HG03457 (cell line): Measurements from ENCODE around the gene TCEA3.

Source experiments
- ATAC-seq: cut with Tn5 transposase; IDR thresholded peaks from one replicate; pipeline ENCODE4 v1.9.1; 2021; ENCODE audit warnings: moderate number of reproducible peaks; ENCODE audit not compliant: unreplicated experiment

The TCEA3 gene

DNA sequence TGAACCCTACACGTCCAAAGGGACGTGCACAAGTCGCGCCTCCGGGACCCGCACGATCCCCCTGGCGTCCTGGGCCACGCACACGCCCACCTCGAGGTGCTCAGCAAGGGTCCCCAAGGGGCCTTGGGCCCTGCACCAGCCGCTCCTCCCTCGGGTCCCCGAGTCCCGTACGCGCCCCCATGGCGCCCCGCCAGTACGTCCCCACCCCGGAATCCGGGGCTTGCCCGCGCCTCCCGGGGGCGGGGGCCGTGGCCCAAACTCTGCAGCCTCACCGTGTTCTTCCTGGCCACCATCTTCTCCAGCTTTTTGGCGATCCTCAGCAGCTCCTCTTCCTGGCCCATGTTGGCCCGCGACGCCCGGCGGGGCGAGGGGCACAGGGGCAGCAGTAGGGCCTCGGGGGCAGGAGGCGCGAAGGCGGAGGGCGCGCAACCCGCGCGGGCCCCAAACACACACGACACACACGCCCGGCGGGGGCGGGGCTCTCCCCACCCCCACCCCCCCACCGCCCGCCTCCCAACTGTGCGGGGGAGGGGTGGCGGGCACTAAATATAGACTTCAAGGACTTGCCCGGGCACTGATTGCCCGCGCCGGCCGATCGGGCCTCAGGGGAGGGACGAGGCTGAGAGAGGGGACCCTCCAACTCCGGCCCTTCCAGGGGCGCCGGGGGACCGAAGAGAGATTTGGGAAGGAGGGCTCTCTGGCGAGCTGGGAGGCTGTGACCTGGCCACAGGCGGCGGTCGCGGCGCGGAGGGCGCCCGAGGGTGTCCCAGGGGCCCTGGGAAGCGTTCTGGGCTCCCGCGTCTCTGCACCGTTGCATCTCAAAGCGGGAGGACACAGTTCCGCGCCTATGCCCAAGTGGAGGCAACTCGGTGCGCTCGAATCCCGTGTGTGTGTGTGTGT, at the start of gene TCEA3:
TSS of gene TCEA3 (minus strand) at position 456 of the 900 bp plus-strand sequence. CDS start at position 341, 115 bp downstream.
- ATAC-seq: no peak

DNA sequence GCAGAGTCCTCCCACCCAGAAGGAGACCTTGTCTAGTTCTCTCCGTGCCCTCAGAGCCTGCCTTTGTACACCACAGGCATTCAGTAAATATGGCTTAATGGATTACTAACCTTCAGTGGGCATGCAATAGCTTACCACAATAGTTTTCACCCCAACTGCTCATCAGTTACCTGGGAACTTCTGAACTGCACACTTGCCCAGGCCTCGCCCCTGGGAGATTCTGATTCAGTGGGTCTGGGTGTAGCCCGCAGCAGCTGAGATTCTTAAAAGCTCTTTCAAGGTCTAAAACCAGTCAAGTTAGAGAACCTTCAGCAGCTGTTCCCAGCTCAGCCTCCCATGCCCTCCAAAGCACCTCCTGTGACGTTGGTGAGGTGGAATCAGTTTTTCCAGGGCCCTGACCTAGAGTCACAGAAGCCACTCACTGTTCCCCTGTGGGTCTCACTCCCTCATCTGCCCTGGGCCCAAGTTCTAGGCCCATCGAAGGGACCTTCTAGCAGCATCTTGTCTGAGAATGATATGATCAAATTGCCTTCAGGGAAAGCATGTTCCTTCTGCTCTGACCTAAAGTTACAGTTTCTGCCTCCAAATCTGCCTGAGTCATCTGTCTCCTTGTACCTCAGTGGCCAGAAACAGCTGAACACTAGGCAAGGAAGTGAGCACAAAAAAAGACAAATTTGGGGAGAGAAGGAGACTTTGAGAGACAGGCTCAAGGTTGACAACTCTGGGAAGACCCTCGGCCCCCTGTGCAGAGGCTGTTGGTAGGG, 48.7 kb upstream of the TCEA3 start:
- no peak for ATAC-seq

DNA sequence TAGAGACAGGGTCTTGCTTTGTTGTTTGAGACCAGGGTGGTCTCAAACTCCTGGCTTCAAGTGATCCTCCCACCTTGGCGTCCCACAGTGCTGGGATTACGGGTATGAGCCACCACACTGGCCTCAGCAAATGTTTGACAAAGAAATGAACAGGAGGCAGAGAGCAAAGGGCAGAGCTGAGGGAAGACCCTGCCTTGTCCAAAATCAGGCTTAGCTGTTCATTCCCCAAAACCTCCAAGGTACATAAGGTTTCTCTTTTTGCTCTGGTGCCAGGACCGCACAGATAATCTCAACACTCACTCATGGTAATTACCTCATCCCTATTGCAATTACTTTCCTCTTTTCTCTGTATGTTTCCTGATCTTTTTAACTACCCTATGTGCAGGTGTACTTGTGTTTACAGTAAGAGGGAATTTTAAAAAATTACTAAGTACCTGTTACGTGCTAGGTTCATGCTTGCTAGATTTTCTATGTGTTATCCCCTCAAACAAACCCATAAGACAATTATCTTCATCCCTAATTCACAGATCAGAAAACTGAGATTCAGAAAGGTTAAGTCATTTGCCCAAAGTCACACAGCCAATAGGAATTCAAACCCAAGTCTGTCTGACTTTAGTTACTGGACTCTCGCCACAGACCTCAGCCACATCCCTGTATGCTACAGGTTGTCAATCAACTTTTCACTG, 47.9 kb upstream of the TCEA3 start:
- ATAC-seq: no peak

DNA sequence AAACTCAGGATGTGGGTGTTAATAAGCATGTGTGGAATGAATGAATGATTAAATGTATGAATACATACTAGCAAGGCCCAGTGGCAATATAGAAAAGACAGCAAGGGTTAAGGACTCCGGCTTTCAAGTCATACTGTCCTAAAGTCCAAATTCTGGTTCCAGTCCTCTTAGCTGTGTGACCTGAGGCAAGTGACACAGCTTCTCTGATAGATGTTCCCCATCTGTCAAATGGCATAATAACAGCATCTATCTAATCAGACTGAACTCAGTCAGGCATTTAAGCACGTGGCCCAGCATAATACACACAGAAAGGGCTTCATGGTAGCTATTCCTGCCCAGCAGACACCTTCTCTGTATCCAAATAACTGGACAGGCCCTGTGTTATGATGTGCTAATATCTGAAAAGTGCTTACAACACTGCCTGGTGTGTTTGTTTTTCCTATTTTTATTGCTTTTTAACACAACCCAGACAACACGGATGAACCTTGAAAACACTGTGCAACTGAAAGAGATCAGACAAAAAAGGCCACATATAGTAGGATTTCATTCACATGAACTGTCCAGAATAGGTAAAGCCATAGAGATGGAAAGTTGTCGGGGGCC, 47.0 kb upstream of the TCEA3 start:
- ATAC-seq: no peak

DNA sequence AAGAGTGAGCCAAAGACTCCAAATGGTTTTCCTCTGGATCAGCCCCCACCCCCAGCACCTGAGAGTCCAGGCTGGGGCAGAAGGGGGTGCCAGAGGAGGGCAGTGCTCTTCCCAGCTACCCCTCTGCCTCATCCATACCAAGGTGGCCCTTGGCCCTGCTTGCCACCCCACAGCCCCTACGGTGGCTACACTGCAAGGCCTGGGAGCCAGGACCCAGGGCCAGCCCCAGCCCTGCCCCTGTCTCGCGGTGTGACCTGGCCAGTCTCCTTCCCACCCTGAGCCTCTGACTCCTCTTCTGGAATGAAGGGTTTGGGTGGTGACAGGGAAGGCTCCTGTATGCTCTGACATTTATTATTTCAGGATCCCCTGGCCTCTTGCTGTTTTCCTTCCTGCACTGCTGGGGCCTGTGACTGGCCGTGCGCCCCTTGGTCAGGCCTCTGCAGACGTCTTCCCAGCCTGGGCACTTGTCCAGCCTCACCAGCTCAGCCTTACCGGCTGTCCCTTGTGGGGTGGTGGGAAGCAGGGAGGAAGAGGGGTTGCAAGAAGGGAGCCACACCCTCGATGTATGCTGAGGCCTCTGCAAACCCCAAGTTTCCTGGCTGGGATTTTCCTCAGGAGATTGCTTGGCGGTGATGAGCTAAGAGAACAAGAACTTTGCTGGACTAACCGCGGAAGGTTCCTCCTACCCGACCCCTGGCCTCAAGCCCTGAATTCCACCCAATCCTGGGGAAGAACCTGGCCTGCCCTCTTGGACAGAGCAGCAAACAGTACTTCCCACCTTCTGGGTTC, 45.9 kb upstream of the TCEA3 start:
- ATAC-seq: no peak

DNA sequence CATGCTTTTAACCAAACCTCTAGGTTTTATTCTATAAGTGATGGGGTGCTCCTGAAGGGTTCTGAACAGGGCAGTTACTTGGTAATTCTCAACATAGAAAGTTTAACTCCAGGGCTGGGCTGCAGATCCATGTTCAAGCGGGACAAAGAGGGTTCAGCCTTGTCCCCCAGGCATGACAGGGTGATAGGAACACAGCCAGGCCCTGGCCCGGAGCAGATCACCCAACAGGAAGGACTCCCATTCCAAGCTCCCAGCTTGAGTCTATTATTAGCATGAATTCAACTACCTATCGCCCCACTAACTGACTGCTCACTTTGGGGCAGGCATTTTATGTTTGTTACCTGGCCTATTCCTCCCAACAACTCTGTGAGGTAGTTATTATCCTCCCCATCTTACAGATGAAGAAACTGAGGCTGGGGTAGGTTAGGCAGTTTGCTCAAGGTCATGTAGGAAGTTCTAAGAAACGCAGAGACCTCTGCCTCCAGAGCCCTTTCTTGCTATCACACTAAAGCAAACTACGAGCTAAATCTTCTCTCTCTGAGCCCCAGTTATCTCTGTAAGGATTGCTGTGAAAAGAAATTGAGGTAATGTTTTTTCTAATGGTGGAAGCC, 44.9 kb upstream of the TCEA3 start:
- no peak for ATAC-seq

DNA sequence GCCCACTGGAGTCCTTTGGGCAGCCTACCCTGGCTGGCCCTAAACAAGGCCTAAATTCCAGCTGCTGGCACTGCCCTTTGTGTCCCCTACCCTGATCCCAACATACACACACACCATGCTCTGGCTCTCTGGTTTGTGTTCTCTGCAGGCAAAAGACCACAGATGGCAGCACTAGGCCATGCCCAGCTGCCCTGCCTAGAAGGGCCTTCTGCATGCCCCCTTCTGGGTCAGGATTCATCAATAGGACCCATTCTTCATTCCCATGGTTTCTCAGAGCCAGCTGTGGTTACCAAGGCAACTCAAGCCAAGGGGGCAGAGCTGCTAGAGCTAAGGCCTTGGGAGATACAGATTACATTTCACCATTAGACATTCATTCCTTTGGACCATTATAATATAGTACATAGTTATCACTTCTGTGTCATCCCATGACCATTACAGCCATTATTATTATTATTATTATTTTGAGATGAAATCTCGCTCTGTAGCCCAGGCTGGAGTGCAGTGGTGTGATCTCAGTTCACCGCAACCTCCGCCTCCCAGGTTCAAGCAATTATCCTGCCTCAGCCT, 42.0 kb upstream of the TCEA3 start:
- no peak for ATAC-seq

DNA sequence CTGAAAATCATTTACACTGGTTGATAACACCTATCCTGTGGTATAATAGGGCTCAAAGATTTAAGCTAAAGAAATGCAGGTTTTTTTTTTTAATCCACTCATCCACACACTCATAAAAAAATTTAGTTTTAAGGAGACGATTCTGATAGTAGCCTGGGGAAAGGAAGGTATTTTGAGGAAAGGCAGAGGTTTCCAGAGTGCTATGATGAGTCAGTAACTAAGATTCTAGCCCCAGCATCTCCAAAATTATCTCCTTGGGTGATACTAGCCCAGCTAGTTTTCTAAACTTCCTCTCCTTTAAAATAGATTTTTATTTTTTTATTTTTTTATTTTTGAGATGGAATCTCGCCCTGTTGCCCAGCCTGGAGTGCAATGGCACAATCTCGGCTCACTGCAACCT, 38.7 kb upstream of the TCEA3 start:
- ATAC-seq: no peak

DNA sequence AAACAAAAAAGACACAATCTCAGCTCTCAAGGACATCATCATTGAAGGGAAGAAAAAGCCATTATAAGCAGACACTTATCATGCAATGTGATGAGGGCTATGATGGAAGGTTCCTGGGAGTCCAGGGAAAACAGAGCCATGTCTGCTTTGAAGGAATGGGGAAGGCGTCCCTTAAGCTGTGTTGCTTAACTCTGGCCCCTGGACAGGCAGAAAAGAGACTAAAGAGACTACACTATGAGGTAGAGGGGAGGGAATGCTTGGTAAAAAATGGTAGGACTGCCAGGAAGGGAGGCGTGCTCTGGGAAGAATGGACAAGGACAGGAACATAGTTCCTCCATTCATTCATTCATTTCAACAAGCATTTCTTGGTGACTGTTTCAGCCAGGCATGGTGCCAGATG, 38.2 kb upstream of the TCEA3 start:
- no peak for ATAC-seq

DNA sequence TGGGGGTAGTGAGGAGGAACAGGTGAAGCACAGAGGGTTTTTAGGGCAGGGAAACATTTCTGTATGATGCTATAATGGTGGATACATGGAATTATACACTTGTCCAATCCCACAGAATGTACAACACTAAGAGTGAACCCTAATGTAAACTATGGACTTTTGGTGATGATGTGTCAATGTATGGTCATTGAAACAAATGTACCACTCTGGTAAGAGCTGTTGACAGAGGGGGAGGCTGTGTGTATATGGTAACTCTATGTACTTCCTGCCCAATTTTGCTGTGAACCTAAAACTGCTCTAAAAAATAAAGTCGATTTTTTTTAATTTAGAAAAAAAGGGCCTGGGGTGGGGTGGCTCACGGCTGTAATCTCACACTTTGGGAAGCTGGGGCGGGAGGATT, 36.5 kb upstream of the TCEA3 start:
- no peak for ATAC-seq

DNA sequence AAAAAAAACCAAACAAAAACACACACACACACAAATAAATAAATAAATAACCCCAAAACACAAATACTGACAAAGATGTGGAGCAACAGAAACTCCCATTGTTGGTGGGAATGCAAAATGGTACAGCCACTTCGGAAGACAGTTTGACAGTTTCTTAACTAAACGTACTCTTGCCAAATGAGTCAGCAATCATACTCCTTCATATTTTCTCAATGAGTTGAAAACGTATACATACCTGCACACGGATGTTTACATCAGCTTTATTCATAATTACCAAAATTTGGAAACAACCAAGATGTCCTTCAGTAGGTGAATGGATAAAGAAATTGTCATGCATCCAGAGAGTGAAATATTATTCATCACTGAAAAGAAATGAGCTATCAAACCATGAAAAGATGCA, 36.0 kb upstream of the TCEA3 start:
- no peak for ATAC-seq

DNA sequence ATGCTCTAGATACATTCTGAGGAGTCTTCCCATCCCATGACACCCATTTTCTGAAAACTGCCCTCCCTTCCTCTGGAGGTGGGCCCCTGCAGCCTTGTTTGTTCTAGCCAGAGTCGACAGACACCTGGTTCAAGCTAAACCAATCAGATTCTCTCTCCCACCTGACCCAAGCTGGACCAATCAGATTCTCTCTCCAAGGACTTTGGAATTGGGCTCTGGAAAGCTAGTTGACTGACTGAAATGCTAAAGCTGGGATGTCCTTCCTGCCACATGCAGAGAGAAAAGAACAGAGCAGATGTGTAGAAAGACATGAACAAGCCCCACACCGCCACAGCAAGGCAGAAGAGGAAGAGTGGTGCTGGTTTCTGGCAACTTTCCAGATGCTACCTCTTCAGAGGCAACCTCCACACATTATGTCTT, 34.8 kb upstream of the TCEA3 start:
- no peak for ATAC-seq

DNA sequence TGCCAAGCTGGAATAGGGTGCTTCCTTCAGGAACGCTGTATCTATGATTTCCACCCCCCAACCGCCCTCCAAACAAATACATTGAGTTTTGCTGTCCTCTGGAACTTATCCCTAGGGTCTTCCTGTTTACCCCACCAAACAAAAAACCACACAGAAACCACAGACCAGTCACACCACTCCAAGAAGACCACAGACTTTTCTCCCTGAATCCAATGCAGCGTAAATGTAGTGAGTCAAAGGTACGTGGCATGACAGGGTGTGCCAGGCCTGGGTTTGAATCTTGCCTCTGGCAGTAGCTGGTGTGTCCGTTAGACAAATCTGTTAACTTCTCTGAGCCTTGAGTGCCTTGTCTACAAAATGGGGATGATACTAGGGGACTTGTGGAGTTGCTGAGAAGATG, 31.7 kb upstream of the TCEA3 start:
- no peak for ATAC-seq

DNA sequence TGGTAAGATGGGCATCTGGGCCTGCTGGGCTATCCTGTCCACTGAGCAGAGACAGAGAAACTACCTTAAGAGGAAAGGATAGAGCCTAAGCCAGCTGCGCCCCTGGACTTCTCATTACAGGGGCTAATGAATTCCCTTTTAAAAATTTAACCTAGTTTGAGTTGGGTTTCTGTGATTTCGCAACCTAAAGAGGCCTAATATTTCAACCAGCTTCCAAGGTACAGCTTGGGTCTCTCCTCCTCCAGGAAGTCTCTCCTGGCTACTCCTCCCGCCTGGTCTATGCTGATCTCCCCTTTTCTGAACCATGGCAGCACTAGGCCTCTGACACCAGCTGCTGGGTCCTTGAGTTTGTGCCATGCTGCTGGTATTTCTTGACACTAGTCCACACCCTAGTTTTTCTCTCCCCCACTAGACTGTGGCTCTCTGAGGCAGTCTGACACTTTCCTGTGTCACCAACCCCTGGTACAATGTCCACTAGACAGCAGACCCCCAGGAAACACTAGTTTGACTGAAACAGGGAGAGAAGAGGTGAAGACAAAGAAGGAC, 29.0 kb upstream of the TCEA3 start:
- ATAC-seq: no peak

DNA sequence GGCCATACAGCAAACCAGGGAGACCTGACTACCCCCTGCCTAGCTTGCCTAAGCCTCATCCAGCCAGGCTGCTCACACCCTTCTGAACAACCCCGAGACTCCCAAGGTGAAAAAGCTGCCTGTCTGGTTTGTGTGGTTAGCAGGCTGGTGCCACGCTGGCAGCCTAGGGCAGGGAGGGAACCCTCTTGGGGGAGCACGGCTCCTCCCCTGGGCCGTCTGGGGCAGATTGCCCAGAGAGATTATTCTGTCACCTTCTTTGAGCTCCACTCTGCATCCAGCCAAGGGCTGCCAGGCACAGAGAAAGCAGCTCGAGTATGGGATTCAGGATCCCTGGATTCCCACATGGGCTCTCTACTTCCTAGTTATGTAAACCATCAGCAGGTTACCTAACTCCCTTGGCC, 27.5 kb upstream of the TCEA3 start:
- ATAC-seq: no peak

DNA sequence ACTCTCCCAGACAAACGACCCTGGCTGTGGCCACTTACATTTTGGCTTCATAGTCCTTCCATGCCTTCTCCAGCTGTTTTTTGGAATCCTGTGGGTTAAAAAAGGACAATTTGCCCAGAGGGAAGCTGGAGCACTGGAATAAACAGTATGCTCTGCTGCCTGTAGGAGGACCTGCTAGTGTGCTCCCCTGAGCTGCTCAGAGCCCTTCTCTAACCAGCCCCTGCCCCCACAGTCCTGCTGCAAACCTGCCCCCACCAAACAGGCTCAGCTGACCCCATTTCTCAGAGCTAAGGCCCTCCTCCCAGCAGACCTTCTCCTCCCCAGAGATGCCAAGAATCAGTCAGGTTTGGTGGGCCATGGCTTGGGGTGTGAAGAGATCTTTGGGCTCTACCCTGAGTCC, 26.9 kb upstream of the TCEA3 start:
- ATAC-seq: no peak

DNA sequence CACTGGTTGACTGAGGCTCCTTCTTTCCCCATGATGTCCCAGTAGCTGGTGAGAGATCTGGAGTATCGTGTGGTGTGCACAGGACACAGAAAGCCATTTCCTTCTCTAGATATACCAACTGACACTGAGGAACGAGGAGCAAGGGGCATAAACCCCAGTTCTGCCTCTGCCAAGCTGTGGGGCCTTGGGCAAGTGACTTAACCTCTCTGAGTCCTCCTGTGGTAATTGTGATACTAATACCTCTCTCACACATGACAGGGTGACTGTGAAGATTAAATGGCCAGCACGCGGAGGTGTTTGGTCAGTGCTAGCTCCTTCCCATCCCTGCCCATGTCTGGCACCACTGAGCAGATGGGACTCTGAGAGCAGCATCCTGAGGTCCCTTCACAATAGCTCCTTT, 26.3 kb upstream of the TCEA3 start:
- ATAC-seq: no peak

DNA sequence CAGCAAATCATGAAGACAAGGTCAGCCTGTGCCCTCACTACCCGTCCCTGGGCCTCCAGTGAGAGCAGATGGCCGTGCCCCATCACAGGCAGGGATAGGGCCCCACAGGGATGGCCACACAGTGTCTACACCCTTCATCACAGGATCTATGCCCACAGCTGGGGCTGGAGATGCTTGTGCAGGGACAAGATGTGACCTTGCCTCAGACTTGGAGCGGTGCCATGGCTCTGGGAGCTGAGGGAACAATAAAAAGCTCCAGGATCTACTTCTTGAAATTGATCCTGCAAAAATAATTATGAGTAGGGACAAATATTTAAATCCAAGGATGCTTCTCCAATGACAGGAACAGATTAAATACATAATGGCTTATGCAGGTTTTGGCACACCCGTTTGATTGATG, 25.4 kb upstream of the TCEA3 start:
- ATAC-seq: no peak

DNA sequence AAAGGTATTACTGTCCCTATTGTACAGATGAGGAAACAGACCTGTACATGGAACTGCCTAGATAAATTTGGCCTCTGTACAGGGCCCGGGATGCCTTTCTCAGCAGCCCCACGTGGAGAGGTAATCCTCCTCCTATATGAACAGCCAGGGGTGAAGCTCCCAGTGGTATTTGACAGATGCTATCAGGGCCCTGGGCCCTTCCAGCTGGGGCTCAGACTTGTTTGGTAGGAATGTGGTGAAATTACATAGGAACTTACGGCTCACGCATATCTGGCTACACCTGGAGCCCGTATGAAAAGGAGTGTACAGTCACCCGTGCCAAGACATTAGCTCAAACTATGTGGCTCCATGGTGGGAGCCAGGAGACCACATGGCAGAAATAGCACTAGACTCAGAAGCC, 24.8 kb upstream of the TCEA3 start:
- ATAC-seq: no peak
